ENCODE data around the gene SMYD2. TPM values are rescaled to one million over a fixed set of nuclear protein-coding genes. Genes with fewer than 3 reads are reported as not detected.
A peak's percentile ranks its signal among the peaks of the same experiment; 100 is the strongest.

SMYD2 gene
- total and polyA plus RNA-seq, 10 of the 15 experiments (the other 5 are each of a cell fraction or from before 2014, with no cell fraction given) = 8.3 to 55.7 (median 26.4) TPM

- TF ChIP-seq POLR2AphosphoS2 (IDR thresholded peaks at IDR 0.05; ENCODE audit: low read depth, low read length) (no peak), MYC (IDR thresholded peaks at IDR 0.05; ENCODE audit: insufficient read depth, insufficient read length, insufficient replicate concordance, low read length, severe bottlenecking) (no peak), CEBPB (IDR thresholded peaks at IDR 0.05; ENCODE audit: borderline replicate concordance in 1 of 2, low read depth in 2 of 2, low read length in 2 of 2) (no peak), EED (IDR thresholded peaks at IDR 0.05; ENCODE audit: low read depth) (no peak), USF1 (IDR thresholded peaks at IDR 0.05; ENCODE audit: borderline replicate concordance, extremely low read length, insufficient read depth, low read depth, low read length) (no peak), MTA3 (IDR thresholded peaks at IDR 0.05; ENCODE audit: borderline replicate concordance, low read length) (no peak), FOXM1 (IDR thresholded peaks at IDR 0.05; ENCODE audit: low read depth, low read length) (no peak), GABPA (IDR thresholded peaks at IDR 0.05; ENCODE audit: low read depth) (no peak), NR2F1 (conservative IDR thresholded peaks at IDR 0.05) (no peak), RBBP5 (conservative IDR thresholded peaks at IDR 0.05) (no peak), PRDM15 (CRISPR knock-in tag; IDR thresholded peaks at IDR 0.05) (no peak), HDAC6 (IDR thresholded peaks at IDR 0.05; ENCODE audit: unreplicated experiment) (no peak), SUPT20H (IDR thresholded peaks at IDR 0.05; ENCODE audit: borderline replicate concordance, control insufficient read depth, low read depth, low read length) (no peak), REST (IDR thresholded peaks at IDR 0.05; ENCODE audit: low read depth, low read length) (no peak), HCFC1 (IDR thresholded peaks at IDR 0.05; ENCODE audit: low read length) (no peak), MAX (IDR thresholded peaks at IDR 0.05; ENCODE audit: low read depth, low read length) (no peak), CBX3 (IDR thresholded peaks at IDR 0.05; ENCODE audit: borderline replicate concordance, low read depth) (no peak), BHLHE40 (IDR thresholded peaks at IDR 0.05; ENCODE audit: borderline replicate concordance in 1 of 2, low read depth in 2 of 2, low read length in 1 of 2) (peak; percentile 15 to 21; a peak in 1 of 4 replicates), RAD51 (IDR thresholded peaks at IDR 0.05) (no peak), NFYA (IDR thresholded peaks at IDR 0.05; ENCODE audit: borderline replicate concordance, low read depth, low read length) (no peak), ESRRA (IDR thresholded peaks at IDR 0.05; ENCODE audit: low read length) (no peak)
These were observed 19.5 kb upstream of the SMYD2 start (continued) for GRCh38 chr1:214261206-214262123.

Measured in GM12878 (cell line).